Measurements from ENCODE around the gene PHACTR1.

- TF ChIP-seq EP300 (IDR thresholded peaks at IDR 0.05; ENCODE audit: borderline replicate concordance) (no peak), REST (IDR thresholded peaks at IDR 0.05; ENCODE audit: low read depth) (no peak), CEBPB (IDR thresholded peaks at IDR 0.05) (no peak)
Observed at GRCh38 chr6:13307508-13307995, 591.0 kb downstream of the PHACTR1 start.

Data from Ishikawa (cell line).